CD4-positive, alpha-beta T cell treated with Interleukin-17A for 1 hour (primary cell): ENCODE results near the gene SULT1A1.
"Not testable (repeated sequence)": the region's sequence is repeated elsewhere in the genome, so short reads cannot be mapped to it uniquely, and the experiment has no call there.

ENCODE experiments used
- DNase-seq: peaks from one replicate; pipeline ENCODE4 v3.0.0-alpha.2; 2020

The SULT1A1 gene

DNA sequence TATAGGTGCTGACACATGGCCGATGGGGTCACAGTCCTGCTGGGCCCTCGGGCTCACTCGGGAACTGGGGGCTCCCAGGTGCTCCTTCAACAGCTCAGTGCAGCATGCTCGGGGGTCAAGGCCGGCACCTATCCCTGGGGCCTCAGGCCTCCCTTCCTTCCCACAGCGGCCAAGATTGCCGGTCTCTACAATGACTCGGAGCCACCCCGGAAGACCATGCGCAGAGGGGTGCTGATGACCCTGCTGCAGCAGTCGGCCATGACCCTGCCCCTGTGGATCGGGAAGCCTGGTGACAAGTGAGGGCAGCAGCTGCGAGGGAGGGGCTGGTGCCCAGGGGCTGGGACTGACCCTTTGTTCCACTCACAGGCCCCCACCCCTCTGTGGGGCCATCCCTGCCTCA lies 19.9 kb downstream of the SULT1A1 start:
- DNase-seq, result no peak

- no peak for DNase-seq
Measured at GRCh38 chr16:28589069-28589468, 20.8 kb downstream of the SULT1A1 start.

GRCh38 chr16:28587386-28587785 lies 22.5 kb downstream of the SULT1A1 start:
- no peak for DNase-seq

DNA sequence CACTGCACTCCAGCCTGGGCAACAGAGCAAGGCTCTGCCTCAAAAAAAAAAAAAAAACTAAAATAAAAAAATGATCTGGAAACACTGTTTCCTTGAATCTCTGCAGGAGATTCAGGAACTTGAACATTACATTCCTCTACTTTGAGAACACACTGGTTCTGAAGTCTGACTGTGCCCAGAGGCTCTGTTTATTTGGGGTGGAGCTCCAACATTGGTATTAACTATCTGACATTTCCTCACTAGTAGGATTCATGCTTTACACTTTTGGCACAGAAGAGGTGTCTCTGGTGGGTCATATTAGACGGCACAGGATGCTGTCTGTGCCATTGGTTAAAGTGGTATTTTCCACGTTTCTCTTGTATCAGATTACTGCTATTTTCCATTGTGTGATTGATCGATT lies 23.4 kb downstream of the SULT1A1 start:
- DNase-seq, result no peak

- no peak for DNase-seq
Measured at GRCh38 chr16:28585674-28586073, 24.2 kb downstream of the SULT1A1 start.

- no peak for DNase-seq
Measured at GRCh38 chr16:28580726-28581315, 29.0 kb downstream of the SULT1A1 start.

- no peak for DNase-seq
Measured at GRCh38 chr16:28575446-28576109, 34.3 kb downstream of the SULT1A1 start.

- no peak for DNase-seq
Measured at GRCh38 chr16:28574925-28575324, 34.9 kb downstream of the SULT1A1 start.

DNA sequence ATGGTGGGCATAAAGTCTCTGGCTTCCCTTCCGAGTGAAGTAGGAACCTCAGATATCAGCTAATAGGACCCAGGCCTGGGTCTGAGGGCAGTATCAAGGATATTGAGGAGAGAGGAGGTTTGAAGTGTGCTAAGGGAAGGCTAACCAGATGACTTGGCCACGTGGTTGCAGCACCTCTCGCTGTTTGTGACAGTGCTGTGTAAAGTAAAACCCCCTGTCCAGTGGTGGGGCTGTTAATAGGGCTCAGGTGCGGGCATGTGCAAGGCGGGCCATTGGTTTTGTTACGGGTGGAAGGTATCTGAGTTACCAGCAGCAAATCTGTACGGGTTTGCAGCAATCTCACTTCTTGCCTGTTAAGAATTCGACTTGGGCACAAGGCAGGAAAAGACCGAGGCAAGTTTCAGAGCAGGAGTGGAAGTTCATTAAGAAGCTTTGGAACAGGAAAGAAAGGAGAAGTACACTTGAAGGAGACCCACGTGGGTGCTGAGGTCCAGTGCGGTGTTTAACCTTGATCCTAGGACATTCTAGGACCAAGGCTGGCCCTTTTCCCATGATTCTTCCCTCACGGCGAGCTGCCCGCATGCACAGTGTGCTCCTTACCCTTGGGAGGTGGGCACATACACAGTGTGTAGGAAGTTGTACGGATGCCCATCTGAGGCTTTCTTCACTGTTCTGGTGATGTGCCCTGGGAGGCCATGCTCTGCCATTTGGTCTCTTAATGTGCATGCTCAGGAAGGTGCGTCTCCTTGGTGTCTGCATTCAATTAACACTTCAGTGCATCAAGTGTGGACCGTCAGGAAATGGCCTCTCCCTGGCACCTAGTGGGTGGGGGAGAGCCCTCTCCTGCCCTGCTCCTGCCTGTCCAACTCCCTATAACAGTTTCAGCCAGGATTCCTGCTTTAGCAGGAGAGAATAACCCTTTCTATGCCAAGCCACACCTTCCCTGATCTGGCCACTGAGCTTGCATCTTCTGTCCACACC lies 35.8 kb downstream of the SULT1A1 start:
- DNase-seq, result no peak

- no peak for DNase-seq
Measured at GRCh38 chr16:28572696-28573510, 36.9 kb downstream of the SULT1A1 start.

- DNase-seq, result no peak
Measured at GRCh38 chr16:28569968-28570752, 39.7 kb downstream of the SULT1A1 start.

GRCh38 chr16:28569021-28569420 lies 40.8 kb downstream of the SULT1A1 start:
- DNase-seq, result no peak

DNA sequence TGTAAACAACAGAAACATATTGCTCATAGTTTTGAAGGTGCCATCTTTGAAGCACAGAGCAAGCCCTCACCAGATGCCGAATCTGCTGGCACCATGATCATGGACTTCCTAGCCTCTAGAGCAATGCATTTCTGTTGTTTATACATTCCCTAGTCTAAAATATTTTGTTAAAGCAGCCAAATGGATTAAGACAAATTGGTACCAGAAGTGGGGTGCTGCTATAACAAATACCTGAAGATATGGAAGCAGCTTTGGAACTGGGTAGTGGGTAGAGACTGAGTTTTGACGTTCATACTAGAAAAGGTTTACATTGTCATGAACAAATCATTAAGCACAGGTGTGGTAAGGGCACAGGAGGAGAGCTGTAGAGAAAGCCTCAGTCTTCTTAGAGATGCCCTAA lies 42.6 kb downstream of the SULT1A1 start:
- DNase-seq, result no peak

GRCh38 chr16:28566233-28566925 lies 43.5 kb downstream of the SULT1A1 start:
- DNase-seq, result not testable (repeated sequence)

- no peak for DNase-seq
Measured at GRCh38 chr16:28563218-28563617, 46.6 kb downstream of the SULT1A1 start.

DNA sequence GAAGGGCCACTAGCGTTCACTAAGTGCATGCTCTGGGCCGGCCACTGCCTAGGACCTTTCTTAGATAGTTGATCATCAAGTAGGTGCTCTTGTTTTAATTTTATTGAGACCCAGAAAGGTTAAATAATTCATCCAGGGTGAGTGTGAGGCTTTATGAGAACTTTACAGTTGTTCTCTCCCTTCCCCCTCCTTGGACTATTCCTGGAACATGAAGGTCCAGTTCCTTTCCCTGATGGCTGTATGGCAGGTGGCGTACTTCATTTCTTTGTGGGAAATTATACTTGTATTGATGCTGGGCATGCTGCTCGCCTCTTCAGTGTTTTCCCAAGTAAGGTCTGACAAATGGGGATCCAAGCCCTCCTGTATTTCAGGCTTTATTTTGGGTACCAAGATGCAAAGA lies 47.6 kb downstream of the SULT1A1 start:
- DNase-seq, result no peak

DNA sequence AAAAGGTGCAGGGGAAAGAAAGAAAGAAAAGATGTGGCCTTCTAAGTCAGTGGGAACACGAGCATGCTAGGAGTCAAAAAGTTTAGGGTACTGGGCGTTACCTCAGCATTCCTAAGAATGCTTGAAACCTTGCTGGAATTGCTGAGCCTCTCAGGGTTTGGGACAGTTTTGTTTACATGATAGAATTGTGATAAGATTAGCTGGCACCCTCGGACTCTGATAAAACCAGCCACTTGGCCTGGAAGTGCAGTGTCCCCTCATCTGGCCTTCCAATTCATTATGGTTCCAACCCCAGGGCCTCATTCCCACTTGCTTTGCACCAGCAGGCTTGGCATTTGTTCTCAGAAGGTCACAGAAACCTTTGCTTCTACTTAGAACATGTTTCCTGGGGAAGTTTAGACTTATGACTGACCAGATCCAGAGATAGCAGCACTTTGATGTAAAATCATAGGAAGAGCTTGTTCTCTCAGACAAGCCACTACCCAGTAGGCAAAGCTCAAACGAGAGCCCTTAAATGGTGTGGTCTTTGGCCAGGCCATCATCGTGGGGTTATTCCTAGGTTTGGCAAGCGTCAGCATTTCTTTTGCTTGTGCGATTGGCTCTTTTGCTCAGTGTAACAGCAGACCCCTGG lies 48.2 kb downstream of the SULT1A1 start:
- DNase-seq, result no peak

DNA sequence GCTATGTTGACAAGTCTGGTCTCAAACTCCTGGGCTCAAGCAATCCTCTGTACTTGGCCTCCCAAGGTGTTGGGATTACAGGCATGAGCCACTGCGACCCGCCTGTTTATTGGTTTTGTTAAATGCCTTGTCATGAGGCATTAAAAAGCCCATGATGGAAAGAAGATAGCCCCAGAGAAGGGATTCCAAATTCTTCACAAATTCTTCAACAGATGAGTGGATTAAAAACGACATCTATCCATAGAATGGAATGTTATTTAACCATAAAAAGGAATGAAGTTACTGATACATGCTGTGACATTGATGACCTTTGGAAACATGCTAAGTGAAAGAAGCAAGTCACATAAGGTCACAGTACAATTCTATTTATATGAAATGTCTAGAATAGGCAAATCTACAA lies 51.4 kb downstream of the SULT1A1 start:
- no peak for DNase-seq

DNA sequence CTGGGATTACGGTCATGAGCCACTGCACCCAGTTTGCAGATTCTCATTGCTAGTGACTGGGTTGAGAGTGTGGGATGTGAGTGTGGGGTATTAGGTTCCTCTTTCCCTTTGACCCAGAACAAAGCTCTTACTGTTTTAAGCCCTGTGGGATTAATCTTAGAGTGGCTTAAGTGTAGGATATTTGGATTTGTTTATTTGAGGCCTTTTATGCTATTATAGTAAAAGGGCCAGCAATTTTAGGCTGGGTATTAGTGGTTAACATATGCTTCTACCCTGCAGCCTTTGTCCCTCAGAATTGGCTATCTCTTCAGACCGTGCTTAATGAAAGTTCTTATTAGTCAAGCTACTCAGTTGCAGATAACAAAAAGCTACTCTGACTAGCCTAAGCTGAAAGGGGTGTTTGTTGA lies 52.9 kb downstream of the SULT1A1 start:
- DNase-seq, result no peak

DNA sequence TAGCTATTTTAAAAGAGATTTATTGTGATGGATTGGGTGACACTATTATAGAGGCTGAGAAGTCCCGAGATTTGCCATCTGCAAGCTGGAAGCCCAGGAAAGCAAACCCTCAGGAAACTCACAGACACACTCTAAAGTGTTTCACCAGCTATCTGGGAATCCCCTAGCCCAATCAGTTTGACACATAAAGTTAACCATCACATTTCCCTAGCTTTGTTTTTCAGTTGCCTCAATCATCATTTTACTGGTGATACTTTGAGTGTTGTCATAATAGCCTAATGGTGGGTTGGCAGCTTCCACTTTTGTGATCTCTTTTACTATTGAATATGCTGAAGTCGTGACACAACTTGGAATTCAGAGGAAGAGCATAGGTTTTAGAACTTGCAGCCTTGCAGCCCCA lies 54.3 kb downstream of the SULT1A1 start:
- DNase-seq, result peak; percentile 10
